Stimulated activated CD4-positive, alpha-beta T cell treated with anti-CD3 and anti-CD28 coated beads, Interleukin-1b, Interleukin-23, amount 100 ng/mL, for 1 hour (primary cell): ENCODE measurements around the gene CD52.

ENCODE experiments used
- DNase-seq, 2 donors: peaks; one replicate each; pipeline ENCODE4 v3.0.0-alpha.2; 2020; ENCODE audit warnings: low read depth in 2 of 2

Gene CD52

GRCh38 chr1:26353976-26354820, 36.4 kb downstream of the CD52 start, which contains the start of gene CRYBG2:
TSS of gene CRYBG2 (minus strand) at chr1:26354130. CDS start at chr1:26346657, 7,473 bp downstream.
- DNase-seq: no peak

GRCh38 chr1:26354972-26355371, 37.2 kb downstream of the CD52 start:
- DNase-seq: no peak

DNA sequence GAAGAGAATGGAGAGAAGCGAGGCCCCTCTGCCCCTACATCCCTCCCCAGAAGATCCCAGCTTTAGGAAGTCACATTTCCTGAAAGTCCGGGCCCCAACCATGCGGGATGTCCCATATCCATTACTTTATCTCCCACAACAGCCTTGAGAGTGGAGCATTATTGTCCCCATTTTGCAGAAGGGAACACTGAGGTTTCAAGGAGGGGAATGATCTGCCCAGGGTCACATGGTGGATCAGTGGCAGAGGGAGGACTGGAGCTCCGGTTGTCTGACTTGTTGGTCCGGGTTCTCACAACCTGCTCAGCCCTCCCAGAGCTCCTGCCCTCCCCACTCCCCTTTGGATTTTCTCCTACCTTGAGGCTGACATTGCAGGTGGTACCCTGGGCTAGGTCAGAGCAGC, 38.3 kb downstream of the CD52 start:
- DNase-seq: no peak

DNA sequence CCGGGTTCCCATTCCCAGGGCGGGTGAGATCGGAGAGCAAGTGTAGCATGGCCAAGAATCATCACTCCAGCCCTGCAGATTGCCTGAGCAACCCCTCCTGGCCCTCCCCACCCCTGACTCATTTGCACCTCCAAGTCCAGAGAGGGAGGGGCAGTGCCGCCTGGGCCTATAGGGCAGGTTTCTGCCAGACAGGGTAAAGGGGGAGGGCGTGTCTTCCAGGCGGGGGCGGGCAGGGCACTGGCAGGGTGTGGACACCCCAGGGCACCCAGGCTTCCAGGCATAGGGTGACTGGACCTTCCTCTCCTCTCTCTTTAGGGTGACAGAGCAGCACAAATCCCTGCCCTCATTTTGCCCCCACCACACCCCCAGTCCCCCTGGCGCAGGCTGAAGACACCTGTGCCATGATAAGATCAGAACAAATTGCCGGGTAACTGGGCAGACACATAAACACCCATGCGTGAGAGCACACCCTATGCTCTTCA, 39.4 kb downstream of the CD52 start:
- DNase-seq: no peak

DNA sequence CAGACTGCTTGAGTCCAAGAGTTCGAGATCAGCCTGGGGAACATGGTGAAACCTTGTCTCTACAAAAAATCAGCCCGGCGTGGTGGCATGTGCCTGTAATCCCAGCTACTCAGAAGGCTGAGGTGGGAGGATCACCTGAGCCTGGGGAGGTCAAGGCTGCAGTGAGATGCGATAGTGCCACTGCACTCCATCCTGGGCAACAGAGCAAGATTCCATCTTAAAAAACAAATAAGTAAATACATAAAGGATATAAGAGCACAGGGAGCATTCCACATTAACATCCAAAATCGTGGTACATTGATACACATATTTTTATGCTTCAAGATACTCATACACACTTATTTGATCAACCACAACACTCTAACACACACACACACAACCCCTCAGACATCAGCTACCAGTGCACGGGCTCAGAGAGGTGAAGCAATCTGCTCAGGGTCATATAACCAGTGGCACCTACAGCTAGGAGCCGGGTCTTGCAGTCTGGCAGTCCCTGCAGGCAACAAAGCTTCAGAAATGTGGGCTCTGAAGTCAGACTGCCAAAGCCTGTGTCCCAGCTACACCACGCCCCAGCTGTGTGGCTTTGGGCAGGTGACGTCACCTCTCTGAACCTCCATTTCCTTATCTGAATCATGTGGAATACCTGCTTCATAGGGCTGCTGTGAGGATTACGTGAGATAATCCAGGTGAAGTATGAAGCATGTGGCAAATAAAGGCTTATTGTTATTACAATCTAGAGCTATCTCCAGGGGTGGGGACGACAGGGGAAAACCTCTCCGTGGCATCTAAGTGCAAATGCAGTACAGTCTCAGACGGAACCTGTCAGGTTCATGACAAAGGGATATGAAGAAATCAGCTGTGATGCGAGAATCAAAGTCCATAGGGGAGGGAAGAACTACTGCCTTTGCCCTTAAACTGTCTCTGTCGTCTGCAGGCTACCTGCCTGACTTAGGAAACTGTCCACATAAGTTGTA, 40.9 kb downstream of the CD52 start:
- DNase-seq: peak in 1 of 2 donors; percentile 41

DNA sequence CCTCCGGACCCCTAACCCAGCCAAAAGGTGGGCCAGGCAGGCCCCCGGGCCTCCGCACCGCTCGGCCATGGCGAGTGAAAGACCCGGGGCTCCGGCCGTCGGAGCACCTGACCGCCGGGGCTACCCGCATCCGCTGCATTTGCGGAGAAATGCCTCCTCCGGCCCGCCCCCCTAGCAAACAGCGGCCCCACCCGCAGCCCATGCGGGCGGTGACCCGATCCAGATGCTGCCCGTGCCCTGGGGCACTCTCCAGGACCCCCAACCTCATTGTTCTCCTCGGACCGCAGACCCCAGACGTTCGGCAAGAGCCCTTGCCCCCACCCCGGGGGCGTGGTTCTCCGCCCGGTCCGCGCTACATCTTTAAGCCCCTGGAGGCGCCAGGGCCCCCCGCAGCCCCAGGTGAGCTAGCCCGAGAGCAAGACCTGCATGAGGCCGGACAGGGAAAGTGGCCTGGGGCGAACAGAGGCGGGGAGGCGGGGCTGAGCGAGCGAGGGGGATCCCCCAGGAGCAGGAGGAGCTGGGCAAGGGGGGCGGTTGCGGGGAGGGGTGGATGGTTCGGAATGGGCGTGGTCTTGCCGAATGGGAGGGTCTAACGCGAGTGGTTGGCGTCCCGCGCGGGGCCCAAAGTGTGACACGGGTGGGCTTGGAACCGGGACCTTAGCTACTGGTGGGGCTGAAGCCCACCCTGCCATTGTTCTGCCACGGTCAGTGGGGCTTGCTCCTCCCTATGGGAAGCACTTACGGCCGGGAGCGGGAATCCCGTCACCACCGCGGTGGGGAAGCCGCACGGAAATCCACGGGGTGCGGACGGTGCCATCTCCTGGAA, 42.4 kb downstream of the CD52 start:
- peak in 1 of 2 donors; percentile 33 for DNase-seq

DNA sequence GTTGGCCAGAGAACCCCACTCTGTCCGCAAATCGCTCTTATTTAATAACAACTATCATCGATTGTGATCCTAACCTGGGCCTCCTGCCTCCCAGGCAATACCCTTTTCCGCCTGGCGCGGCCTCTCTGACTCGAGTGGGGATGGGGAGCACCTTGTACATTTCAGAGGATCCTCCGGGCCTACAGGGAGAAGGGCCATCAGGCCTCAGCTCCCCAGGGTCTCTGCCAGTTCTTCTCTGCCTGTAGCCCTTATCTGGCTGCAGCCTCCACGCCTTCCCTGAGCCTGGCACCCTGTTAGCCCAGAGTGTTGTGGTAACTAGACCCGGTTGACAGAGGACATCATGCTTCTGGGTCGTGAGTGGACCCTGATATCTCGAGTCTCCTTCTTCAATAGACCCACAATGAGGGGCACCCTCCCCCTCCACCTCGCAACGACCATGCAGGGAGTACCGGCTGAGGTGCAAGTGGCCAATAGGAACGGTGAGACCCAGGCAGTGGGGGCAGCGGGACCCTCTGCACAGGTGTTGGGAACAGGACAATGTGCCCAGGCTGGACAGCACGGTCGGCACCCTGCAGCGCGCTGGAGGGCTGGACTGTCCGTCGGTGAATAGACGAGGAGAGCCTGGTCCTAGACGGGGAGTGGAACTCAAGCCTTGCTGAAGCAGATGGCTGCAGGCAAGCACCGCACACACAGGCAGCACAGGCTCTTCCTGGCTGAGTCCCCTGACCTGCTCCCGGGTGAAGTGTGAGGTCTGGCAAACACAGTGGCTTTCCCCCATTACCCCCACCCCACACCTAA, 43.2 kb downstream of the CD52 start:
- DNase-seq: no peak

DNA sequence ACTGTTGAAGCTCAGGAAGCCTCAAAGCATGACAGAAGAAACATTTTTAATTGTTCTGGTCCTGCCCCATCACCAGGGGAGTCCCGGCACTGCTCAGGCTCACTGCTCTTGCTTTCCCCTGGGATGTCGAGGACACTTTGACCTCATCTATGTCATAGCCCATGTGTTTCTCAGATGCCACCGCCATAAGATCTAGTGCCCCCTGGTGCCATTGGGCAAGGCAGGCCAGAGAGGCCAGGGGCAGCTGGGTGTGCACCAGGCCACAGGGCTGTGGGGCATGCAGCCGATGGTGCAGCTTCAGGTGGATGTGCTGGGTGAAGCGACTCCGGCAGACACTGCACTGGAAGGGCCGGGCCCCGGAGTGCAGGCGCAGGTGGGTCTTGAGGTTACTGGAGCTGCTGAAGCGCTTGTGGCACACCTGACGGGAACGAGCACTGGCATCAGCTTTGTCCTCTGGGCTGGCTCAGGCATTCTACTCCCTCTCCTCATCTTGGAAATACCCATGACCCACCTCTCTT, 43.9 kb downstream of the CD52 start:
- no peak for DNase-seq

DNA sequence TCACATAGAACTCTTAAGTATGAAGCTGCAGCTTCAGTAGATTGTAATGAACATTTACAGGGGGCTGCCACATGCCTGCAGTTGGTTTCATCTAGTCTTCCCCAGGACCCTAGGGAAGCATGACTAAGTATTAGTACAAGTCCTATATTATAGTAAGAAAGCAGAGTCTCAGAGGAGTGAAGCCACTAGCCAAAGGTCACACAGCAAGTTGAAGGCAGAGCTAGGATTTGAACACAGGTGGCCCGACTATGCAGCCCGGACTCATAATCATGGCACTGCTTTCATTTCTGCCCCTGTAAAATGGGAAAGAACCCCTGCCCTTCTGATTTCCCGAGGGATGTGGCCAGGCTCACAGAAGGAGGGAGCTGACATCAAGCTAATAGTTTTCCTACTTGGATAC, 44.6 kb downstream of the CD52 start:
- no peak for DNase-seq

- DNase-seq: peak; percentile 73 to 74
These were observed 46.0 kb downstream of the CD52 start for GRCh38 chr1:26363549-26364448.

- no peak for DNase-seq
These were observed 47.2 kb downstream of the CD52 start for GRCh38 chr1:26364956-26365355.

DNA sequence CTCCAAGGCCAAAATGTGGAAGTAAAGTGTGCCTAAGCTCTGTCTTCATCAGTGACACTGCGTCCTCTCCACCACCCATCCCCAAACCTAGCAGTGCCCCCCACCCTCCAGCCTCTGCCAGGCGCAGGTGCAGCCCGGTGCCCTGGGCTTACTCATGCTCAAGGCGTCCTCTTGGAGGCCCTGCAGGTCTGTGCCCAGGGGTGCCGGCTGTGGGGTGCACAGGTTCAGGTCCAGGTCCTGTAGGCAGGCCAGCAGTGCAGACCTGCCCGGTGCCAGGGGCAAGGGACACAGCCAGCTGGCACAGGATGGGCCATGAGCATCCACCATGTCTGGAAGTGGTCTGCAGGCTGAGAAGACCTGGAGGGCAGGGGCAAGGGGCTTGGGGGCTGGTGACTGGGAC, 49.7 kb downstream of the CD52 start:
- no peak for DNase-seq

- DNase-seq: no peak
These were observed 50.2 kb downstream of the CD52 start for GRCh38 chr1:26368006-26368405.

DNA sequence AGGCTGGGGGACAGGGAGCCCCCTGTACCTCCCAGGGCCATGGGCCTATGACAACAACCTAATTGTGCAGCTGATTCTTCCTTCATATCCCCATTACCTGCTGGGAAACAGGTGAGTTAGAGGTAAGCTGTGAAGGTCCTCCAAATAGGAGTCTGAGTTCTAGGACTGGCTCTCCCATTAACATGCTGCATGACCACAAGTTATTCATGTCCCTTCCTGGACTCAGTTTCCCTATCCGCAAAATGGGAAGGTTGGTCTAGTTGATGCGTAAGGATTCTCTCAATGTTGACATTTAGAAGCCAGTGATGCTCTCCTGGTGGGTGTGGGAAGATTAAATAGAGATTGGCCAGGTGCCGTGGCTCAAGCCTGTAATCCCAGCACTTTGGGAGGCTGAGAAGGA, 50.7 kb downstream of the CD52 start:
- DNase-seq: no peak
